ENCODE measurements around the gene IL3RA. TPM values are rescaled to one million over a fixed set of nuclear protein-coding genes. Genes with fewer than 3 reads are reported as not detected.
"Not testable (repeated sequence)": the region's sequence is repeated elsewhere in the genome, so short reads cannot be mapped to it uniquely, and the experiment has no call there.

The IL3RA gene
- total RNA-seq, 2 donors from 2014 or later = 3.9 to 9.4 TPM

GRCh38 chrX:1325515-1326116 is 11.0 kb upstream of the IL3RA start:
- intact Hi-C loops (cut with DNase I, micrococcal nuclease) = no loop called here
- ATAC-seq (no peak), DNase-seq (no peak)

GRCh38 chrX:1327651-1328304 is 8.8 kb upstream of the IL3RA start:
- intact Hi-C loops (cut with DNase I, micrococcal nuclease) = no loop called here
- no peak for DNase-seq
- no peak for ATAC-seq

GRCh38 chrX:1330605-1331004 is 6.0 kb upstream of the IL3RA start:
- ATAC-seq = no peak
- intact Hi-C loops (cut with DNase I, micrococcal nuclease) = no loop called here
- DNase-seq = no peak

GRCh38 chrX:1332433-1332832 is 4.2 kb upstream of the IL3RA start:
- ATAC-seq; DNase-seq; intact Hi-C loops (cut with DNase I, micrococcal nuclease): not testable (repeated sequence)

- intact Hi-C loops (cut with DNase I, micrococcal nuclease) = no loop called here
- ATAC-seq = peak; percentile 53
- no peak for DNase-seq
Observed at GRCh38 chrX:1334854-1335253, 1.7 kb upstream of the IL3RA start.

- ATAC-seq (peak; percentile 14), DNase-seq (no peak)
- intact Hi-C loops (cut with DNase I, micrococcal nuclease) = no loop called here
Observed at GRCh38 chrX:1336948-1337779, 579 bp downstream of the IL3RA start.

- intact Hi-C loops (cut with DNase I, micrococcal nuclease) = no loop called here
- ATAC-seq (no peak), DNase-seq (no peak)
Observed at GRCh38 chrX:1341545-1342184, 5.1 kb downstream of the IL3RA start.

GRCh38 chrX:1349606-1350005 is 13.0 kb downstream of the IL3RA start:
- DNase-seq; ATAC-seq; intact Hi-C loops (cut with DNase I, micrococcal nuclease): not testable (repeated sequence)

- no peak for DNase-seq
- no peak for ATAC-seq
- intact Hi-C loops (cut with DNase I, micrococcal nuclease) = no loop called here
Observed at GRCh38 chrX:1351981-1352714, 15.6 kb downstream of the IL3RA start.

- ATAC-seq = no peak
- intact Hi-C loops (cut with DNase I, micrococcal nuclease) = no loop called here
- no peak for DNase-seq
Observed at GRCh38 chrX:1354036-1355019, 17.7 kb downstream of the IL3RA start.

- DNase-seq (no peak), ATAC-seq (no peak)
- intact Hi-C loops (cut with DNase I, micrococcal nuclease) = no loop called here
Observed at GRCh38 chrX:1355131-1356046, 18.8 kb downstream of the IL3RA start.

GRCh38 chrX:1357993-1358392 is 21.4 kb downstream of the IL3RA start:
- DNase-seq = no peak
- no peak for ATAC-seq
- intact Hi-C loops (cut with DNase I, micrococcal nuclease) = no loop called here

- DNase-seq (no peak), ATAC-seq (no peak)
- intact Hi-C loops (cut with DNase I, micrococcal nuclease) = no loop called here
Observed at GRCh38 chrX:1358793-1359476, 22.4 kb downstream of the IL3RA start.

GRCh38 chrX:1359477-1359873 is 22.9 kb downstream of the IL3RA start:
- intact Hi-C loops (cut with DNase I, micrococcal nuclease) = no loop called here
- ATAC-seq (no peak), DNase-seq (no peak)

GRCh38 chrX:1360171-1360570 is 23.6 kb downstream of the IL3RA start:
- no peak for DNase-seq
- ATAC-seq = no peak
- intact Hi-C loops (cut with DNase I, micrococcal nuclease) = no loop called here

- no peak for ATAC-seq
- intact Hi-C loops (cut with DNase I, micrococcal nuclease) = no loop called here
Observed at GRCh38 chrX:1361275-1361674, 24.7 kb downstream of the IL3RA start.

More at GRCh38 chrX:1361275-1361674, 24.7 kb downstream of the IL3RA start:
- no peak for DNase-seq

Measured in left colon (tissue), 2 donors.